Sigmoid colon (tissue), 4 donors: ENCODE results near the gene PACS1.

ENCODE experiments used
- EP300 ChIP-seq, 4 donors: sonication (generic); formaldehyde crosslinking; IDR thresholded peaks; one replicate each; pipeline ENCODE4 v1.6.1; 2017; ENCODE audit warnings: antibody characterized with exemption in 4 of 4
- POLR2AphosphoS5 ChIP-seq, 4 donors: sonication (generic); formaldehyde crosslinking; IDR thresholded peaks; one replicate each; pipeline ENCODE4 v1.6.1; 2017; ENCODE audit warnings: antibody characterized with exemption in 4 of 4
- TF ChIP-seq, protein P1 (sequence below), 4 experiments: fragments of 450-650 bp in 3 of 4; fragments of 200-600 bp in 1 of 4; IDR thresholded peaks; one replicate each; pipeline ENCODE4 v1.5.1; 2016 to 2019; ENCODE audit warnings: antibody characterized with exemption in 4 of 4, mild to moderate bottlenecking in 3 of 4, moderate library complexity in 2 of 4

DNA sequence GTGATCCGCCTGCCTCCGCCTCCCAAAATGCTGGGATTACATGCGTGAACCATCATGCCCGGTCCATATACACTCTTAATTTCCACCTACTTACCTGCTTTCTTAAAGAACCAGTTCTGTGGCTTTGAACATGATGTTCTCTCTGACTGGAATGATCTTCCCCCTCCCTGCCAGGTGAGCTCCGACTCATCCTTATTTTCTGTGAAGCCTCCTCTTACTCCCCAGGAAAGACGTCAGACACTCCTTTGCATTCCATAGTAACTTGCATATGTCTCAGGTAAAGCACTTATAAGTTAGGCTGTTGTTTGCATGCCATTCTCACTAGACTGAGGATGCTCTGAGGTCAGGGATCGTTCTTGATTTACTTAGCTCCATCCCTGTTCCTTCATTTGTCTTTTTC lies 106.6 kb downstream of the PACS1 start:
- TF ChIP-seq EP300 (IDR thresholded peaks at IDR 0.05), result no peak
- TF ChIP-seq, protein P1, sequence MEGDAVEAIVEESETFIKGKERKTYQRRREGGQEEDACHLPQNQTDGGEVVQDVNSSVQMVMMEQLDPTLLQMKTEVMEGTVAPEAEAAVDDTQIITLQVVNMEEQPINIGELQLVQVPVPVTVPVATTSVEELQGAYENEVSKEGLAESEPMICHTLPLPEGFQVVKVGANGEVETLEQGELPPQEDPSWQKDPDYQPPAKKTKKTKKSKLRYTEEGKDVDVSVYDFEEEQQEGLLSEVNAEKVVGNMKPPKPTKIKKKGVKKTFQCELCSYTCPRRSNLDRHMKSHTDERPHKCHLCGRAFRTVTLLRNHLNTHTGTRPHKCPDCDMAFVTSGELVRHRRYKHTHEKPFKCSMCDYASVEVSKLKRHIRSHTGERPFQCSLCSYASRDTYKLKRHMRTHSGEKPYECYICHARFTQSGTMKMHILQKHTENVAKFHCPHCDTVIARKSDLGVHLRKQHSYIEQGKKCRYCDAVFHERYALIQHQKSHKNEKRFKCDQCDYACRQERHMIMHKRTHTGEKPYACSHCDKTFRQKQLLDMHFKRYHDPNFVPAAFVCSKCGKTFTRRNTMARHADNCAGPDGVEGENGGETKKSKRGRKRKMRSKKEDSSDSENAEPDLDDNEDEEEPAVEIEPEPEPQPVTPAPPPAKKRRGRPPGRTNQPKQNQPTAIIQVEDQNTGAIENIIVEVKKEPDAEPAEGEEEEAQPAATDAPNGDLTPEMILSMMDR (IDR thresholded peaks at IDR 0.05), result no peak
- no peak for TF ChIP-seq POLR2AphosphoS5 (IDR thresholded peaks at IDR 0.05)
